ENCODE measurements around the gene MAP3K9.
A peak's percentile ranks its signal among the peaks of the same experiment; 100 is the strongest.

MAP3K9 gene

DNA sequence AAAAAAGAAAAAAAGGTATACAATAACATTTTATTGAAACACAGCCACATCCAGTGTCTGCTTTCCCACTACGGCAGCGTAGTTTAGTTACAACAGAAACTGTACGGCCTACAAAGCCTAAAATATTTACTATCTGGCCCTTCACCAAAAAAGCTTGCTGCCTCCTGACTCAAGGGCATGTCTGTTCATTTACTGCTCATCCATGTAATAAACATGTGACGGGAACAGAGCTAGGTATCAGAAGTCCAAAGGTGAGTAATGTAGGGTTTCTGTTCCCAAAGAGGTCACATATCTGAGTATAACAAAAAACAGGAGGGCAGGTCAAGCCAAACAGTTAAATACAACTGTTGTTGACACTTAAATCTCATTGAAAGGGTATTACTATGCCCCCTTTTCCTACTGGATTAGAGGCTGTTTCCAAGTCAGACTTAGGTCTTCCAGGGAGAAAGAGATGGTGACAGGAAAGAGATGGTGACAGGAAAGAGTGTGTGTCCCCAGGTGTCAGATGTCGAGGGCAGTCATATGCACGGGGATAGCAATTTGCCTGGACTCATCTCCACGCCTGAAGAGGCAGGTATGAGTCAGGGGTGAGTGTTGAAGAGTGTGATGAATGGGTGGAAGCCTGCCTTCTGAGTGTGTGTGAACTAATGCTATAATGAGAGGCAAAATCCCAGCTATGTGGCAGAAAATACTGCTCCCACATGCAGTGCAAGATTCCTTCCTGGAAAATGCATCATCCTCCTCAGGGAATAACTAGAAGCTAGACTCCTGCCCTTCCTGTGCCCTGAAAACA, 77.7 kb downstream of the MAP3K9 start:
- DNase-seq (ENCODE audit: low read depth) = peak; percentile 40
- no peak overlapping the region for H3K4me3 ChIP-seq (ENCODE audit: control insufficient read depth, low read depth, low read length)
- TF ChIP-seq, protein P1, sequence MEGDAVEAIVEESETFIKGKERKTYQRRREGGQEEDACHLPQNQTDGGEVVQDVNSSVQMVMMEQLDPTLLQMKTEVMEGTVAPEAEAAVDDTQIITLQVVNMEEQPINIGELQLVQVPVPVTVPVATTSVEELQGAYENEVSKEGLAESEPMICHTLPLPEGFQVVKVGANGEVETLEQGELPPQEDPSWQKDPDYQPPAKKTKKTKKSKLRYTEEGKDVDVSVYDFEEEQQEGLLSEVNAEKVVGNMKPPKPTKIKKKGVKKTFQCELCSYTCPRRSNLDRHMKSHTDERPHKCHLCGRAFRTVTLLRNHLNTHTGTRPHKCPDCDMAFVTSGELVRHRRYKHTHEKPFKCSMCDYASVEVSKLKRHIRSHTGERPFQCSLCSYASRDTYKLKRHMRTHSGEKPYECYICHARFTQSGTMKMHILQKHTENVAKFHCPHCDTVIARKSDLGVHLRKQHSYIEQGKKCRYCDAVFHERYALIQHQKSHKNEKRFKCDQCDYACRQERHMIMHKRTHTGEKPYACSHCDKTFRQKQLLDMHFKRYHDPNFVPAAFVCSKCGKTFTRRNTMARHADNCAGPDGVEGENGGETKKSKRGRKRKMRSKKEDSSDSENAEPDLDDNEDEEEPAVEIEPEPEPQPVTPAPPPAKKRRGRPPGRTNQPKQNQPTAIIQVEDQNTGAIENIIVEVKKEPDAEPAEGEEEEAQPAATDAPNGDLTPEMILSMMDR (conservative IDR thresholded peaks at IDR 0.05; ENCODE audit: control insufficient read depth, insufficient read depth, low read depth, low read length) = no peak

DNA sequence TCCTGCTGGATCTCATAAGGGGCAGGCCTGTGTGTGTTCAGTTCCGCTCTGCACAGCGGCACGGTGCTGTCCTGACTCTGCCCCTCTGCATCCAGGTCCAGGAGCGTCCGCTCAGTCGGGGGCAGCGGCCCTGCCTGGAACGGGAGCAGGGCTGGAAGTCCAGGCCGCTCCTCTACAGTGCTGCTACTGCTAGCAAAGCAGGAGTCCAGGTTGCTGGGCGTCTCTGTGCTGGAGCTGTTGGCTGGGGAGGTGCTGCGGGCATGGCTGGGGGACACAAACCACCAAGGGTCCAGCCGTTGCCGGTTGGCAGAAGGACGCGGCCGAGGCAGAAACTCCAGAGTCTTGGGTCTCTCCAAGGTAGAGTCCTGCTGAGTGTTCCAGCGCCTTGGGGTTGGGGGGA, 78.9 kb downstream of the MAP3K9 start:
- TF ChIP-seq, protein P1 (conservative IDR thresholded peaks at IDR 0.05; ENCODE audit: control insufficient read depth, insufficient read depth, low read depth, low read length) = no peak
- DNase-seq (ENCODE audit: low read depth) = no peak

DNA sequence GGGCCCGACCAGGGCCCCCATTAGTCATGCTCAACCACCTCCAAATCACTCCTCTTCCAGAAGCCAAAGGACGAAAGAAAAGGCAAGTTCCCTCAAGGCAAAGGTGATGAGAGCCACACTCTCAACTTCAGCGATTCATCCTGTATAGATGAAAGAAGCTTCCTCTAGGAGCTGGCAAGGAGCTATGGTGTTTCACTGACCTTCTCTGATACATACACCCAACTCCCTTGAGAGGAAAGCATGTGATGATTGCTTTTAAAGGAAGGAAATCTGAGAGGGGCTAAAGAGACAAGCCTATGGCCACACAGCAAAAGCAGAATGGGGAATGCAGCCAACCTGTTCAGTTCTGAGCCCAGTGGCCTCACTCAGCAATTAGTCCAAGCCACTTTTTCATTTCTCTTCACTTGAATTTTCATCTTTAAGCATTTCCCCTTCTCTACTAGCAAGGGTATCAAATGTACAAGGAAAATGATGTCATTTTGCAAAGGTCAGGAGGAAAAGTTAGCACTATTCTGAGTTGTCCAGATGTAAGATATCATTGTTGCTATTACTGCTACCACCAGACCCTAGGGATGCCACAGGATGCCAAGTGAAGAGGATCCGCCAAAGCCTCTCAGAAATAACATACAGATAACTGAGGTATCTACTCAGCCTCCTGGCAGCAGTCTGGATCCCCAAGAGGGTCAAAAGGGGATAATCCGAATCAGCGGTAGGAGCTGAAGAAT, 82.5 kb downstream of the MAP3K9 start:
- H3K4me3 ChIP-seq (ENCODE audit: control insufficient read depth, low read depth, low read length) = no peak overlapping the region
- TF ChIP-seq, protein P1 (conservative IDR thresholded peaks at IDR 0.05; ENCODE audit: control insufficient read depth, insufficient read depth, low read depth, low read length) = no peak
- DNase-seq (ENCODE audit: low read depth) = peak; percentile 26

More for the DNA sequence above, 78.9 kb downstream of the MAP3K9 start:
- H3K4me3 ChIP-seq (ENCODE audit: control insufficient read depth, low read depth, low read length) = no peak overlapping the region

DNA sequence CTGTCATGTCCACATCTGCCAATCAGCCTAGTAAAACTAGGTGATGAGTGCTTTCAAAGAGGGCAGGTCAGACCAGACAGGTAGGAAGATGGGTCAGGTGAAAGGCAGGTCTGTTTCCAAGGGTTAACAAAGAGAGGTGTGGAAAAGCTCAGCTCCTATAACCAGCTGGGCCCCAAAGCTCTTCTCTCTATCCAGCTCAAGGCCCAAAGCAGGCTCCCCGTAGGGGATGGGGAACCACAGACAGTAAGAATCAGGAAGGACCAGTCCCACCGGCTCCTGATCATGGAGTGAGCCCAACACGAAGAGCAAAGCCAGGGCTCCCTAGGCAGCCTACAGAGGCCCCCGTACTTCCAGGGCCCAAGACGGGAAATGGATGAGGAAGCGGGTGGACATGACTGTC, 84.4 kb downstream of the MAP3K9 start:
- DNase-seq (ENCODE audit: low read depth) = no peak
- no peak overlapping the region for H3K4me3 ChIP-seq (ENCODE audit: control insufficient read depth, low read depth, low read length)
- TF ChIP-seq, protein P1 (conservative IDR thresholded peaks at IDR 0.05; ENCODE audit: control insufficient read depth, insufficient read depth, low read depth, low read length) = no peak

DNA sequence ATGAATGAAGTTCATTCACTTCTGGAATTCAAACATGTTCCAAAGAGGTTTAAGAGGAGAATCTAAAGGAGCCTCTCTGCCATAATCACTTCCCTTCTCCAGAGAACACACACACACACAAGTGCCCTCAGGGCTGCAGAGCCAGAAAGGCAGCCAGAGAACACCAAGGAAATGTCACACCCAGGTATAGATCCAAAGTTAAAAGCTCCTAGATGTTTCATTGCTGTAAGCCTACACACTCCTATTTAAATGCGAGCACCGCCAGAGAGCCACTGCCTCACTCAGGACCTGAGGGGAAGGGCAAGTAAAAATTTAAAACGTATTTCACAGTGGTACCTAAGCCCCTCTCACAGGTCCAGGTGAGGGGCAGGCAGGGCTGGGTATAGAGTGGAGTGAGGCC, 85.2 kb downstream of the MAP3K9 start:
- TF ChIP-seq, protein P1 (conservative IDR thresholded peaks at IDR 0.05; ENCODE audit: control insufficient read depth, insufficient read depth, low read depth, low read length) = no peak

DNA sequence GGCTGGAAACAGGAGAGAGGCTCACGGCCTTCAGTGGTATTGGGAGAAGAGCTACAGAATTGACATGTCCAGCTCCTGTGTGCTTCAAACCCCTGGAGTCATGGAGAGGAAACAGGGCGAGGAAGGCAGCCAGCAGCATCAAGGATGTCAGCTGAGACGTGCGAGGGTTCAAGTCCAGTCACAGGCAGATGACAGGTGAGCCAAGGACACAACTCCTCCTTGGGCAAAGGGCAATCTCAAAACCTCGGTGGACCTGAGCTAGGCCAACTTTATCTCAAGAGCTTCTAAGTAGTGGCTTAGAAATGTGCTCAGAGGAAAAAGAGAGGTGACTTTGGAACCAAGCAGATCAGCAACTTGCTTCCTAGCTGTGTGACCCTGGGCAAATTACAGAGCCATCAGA, 86.0 kb downstream of the MAP3K9 start:
- DNase-seq (ENCODE audit: low read depth) = no peak
- H3K4me3 ChIP-seq (ENCODE audit: control insufficient read depth, low read depth, low read length) = no peak overlapping the region
- TF ChIP-seq, protein P1 (conservative IDR thresholded peaks at IDR 0.05; ENCODE audit: control insufficient read depth, insufficient read depth, low read depth, low read length) = no peak

More for the DNA sequence above, 85.2 kb downstream of the MAP3K9 start:
- no peak for DNase-seq (ENCODE audit: low read depth)
- no peak overlapping the region for H3K4me3 ChIP-seq (ENCODE audit: control insufficient read depth, low read depth, low read length)

Data from fibroblast of mammary gland (primary cell).